Measurements from ENCODE around the gene EFCAB10.

Gene EFCAB10, protein sequence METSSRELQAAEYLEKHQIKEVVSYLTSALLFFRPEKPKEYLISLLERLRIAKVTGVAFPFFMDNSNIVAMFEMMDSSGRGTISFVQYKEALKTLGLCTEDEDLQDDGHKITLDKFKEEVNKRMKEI

DNA sequence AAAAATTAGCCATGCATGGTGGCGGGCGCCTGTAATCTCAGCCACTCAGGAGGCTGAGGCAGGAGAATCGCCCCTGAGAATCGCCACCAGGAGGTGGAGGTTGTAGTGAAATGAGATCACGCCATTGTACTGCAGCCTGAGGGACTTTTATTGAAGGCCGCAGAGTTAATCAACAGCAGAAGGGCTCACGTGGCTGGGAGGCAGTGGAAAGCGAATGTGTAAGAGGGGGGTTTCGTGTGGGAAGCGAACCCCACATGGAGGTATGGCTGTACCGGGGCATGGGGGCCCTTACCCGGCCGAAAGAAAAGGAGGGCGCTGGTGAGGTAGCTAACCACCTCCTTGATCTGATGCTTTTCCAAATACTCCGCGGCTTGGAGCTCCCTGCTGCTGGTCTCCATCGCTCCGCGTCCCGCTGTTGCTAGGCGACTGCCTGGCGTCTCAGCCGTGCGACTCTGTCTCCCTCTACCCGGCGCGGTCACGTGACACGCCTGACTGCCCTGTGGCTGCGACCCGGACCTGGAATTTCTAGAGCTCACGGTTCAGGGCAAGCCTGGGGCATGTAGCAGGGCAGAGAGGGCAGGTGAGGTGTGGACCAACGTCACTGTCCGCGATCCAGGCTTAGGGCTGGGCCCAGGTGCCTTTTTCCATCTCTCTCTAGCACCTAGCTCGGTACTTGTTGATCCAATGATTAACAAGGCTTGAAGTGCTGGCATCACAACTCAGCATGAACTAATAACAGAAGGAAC, at the start of gene EFCAB10:
Gene EFCAB10 (minus strand): TSS at position 428 of the 746 bp plus-strand sequence. CDS start 30 bp downstream, at position 398.
- TF ChIP-seq, protein P1, sequence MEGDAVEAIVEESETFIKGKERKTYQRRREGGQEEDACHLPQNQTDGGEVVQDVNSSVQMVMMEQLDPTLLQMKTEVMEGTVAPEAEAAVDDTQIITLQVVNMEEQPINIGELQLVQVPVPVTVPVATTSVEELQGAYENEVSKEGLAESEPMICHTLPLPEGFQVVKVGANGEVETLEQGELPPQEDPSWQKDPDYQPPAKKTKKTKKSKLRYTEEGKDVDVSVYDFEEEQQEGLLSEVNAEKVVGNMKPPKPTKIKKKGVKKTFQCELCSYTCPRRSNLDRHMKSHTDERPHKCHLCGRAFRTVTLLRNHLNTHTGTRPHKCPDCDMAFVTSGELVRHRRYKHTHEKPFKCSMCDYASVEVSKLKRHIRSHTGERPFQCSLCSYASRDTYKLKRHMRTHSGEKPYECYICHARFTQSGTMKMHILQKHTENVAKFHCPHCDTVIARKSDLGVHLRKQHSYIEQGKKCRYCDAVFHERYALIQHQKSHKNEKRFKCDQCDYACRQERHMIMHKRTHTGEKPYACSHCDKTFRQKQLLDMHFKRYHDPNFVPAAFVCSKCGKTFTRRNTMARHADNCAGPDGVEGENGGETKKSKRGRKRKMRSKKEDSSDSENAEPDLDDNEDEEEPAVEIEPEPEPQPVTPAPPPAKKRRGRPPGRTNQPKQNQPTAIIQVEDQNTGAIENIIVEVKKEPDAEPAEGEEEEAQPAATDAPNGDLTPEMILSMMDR (IDR thresholded peaks at IDR 0.05; ENCODE audit: low read depth, low read length, missing control alignments) = peak; percentile 42
- peak; percentile 68 for DNase-seq
- Histone ChIP-seq H3K4me3 (ENCODE audit: low read depth, low read length) (peak within 1 kb of the TSS; percentile 55), H3K36me3 (replicated peaks) (no peaks in the 10 kb centered on the region), H3K27me3 (replicated peaks) (no peaks in the 10 kb centered on the region), H3K27ac (no peak within 1 kb of the TSS)
- in situ Hi-C loops (cut with HindIII; ENCODE audit: low pct_ligation_motif_present, low sequenced_read_pairs) = no loop called here

DNA sequence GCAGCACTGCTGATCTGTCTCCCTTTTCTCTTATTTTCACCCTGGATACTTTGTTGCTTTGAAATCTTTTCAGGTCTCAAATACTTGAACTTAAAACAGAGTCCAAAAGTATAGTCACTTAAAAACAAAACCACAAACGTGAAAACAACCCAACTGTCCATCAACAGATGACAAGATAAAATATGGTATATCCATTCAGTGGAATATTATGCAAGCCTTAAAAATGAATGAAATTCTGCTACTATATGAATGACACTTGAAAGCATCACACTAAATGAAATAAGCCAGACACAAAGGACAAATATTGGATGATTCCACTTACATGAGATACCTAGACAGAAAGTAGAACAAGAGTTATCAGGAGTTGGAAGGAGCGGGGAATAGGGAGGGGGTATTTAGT, 44.7 kb upstream of the EFCAB10 start:
- H3K36me3 ChIP-seq (replicated peaks) = no peaks in the 10 kb centered on the region

DNA sequence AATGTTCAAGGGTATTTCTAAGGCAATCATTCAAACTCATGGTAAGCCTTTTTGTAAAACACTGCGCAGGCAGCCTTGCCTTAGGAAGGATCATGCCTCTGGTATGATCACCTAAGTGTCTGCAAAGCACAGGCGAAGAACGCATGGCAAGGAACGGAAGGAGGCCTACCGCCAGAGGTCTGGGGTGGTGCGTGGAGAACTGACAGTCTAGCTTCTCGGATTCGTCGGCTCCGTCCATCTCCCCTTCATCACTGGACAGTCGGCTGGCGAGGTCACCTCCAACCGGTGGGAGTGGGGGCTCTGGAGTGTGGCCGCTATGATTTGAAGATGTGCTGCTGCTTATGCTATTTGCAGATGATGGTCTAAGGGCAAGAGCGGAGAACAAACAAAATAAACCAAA, 42.6 kb upstream of the EFCAB10 start:
- H3K27ac ChIP-seq = no peak overlapping the region
- in situ Hi-C loops (cut with HindIII; ENCODE audit: low pct_ligation_motif_present, low sequenced_read_pairs) = no loop called here
- H3K36me3 ChIP-seq (replicated peaks) = no peaks in the 10 kb centered on the region
- no peak for DNase-seq
- no peak overlapping the region for H3K4me3 ChIP-seq (ENCODE audit: low read depth, low read length)
- TF ChIP-seq, protein P1 (IDR thresholded peaks at IDR 0.05; ENCODE audit: low read depth, low read length, missing control alignments) = no peak
- no peaks in the 10 kb centered on the region for H3K27me3 ChIP-seq (replicated peaks)

More for the DNA sequence above, 44.7 kb upstream of the EFCAB10 start:
- TF ChIP-seq, protein P1 (IDR thresholded peaks at IDR 0.05; ENCODE audit: low read depth, low read length, missing control alignments) = no peak
- Histone ChIP-seq H3K27me3 (replicated peaks) (no peaks in the 10 kb centered on the region), H3K4me3 (ENCODE audit: low read depth, low read length) (no peak overlapping the region), H3K27ac (no peak overlapping the region)
- DNase-seq = no peak
- in situ Hi-C loops (cut with HindIII; ENCODE audit: low pct_ligation_motif_present, low sequenced_read_pairs) = no loop called here

DNA sequence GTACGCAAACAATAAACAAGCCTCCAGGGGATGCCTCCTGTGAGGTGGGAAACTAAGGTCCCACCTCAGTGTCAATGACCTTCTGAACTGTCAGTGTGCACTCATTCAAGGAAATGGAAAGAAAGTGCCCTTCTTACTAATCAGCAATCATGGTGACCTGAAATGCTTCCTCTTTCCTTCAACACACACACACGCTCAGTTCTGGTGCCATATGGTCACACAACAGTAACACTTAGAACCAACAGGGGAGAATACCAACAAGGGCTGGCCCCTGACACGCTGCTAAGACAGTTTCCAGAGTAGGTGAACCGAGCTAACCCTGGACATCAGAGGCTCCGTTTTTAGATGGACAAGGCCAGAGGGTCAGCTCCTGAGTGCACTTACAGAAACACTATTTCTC, 42.1 kb upstream of the EFCAB10 start:
- no peaks in the 10 kb centered on the region for H3K36me3 ChIP-seq (replicated peaks)
- no peak overlapping the region for H3K4me3 ChIP-seq (ENCODE audit: low read depth, low read length)
- TF ChIP-seq, protein P1 (IDR thresholded peaks at IDR 0.05; ENCODE audit: low read depth, low read length, missing control alignments) = no peak
- H3K27me3 ChIP-seq (replicated peaks) = no peaks in the 10 kb centered on the region
- H3K27ac ChIP-seq = no peak overlapping the region
- DNase-seq = no peak
- in situ Hi-C loops (cut with HindIII; ENCODE audit: low pct_ligation_motif_present, low sequenced_read_pairs) = no loop called here

DNA sequence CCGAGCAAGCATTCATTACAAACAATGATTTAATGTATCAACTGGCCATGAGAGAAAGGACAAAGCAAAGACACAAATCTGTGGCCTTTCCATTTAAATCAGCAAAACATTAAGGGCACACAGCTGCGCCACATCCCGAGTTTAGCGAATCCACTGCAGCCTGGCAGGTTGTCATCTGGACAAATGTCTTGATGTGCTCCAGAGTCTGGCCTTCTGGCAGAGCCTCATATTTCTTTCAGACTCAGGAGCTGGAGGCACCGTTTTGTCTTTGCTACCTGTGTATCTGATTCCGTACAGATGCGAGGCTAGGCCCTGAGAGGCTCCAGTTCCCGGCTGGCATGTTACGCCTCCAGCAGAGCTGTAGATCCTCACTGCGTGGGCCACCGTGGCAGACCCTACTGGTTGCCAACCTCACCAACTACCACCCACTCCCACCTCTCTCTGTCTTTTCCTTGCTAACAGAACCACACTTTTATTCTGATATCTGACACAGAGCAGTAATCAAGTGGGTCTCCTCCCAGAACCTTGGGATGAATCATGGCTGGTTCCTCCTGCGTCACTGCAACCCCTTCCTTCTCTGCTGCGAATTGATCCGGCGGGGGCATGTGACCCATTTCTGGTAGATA, 40.9 kb upstream of the EFCAB10 start:
- no peak overlapping the region for H3K4me3 ChIP-seq (ENCODE audit: low read depth, low read length)
- TF ChIP-seq, protein P1 (IDR thresholded peaks at IDR 0.05; ENCODE audit: low read depth, low read length, missing control alignments) = no peak
- H3K27ac ChIP-seq = no peak overlapping the region
- in situ Hi-C loops (cut with HindIII; ENCODE audit: low pct_ligation_motif_present, low sequenced_read_pairs) = no loop called here
- no peaks in the 10 kb centered on the region for H3K36me3 ChIP-seq (replicated peaks)
- no peak for DNase-seq
- H3K27me3 ChIP-seq (replicated peaks) = no peaks in the 10 kb centered on the region

Data from brain microvascular endothelial cell (primary cell).